NCI-H128 (cell line): ENCODE results near the gene OSM.

Experiments used
- DNase-seq: peaks from one replicate; lab custom pipeline; 2025; ENCODE audit not compliant: unreplicated experiment; lab: John Stamatoyannopoulos, UW

OSM gene

GRCh38 chr22:30265131-30265720 lies 1.4 kb downstream of the OSM start:
- no peak for DNase-seq

GRCh38 chr22:30263883-30264282 lies 2.8 kb downstream of the OSM start:
- no peak for DNase-seq

GRCh38 chr22:30262917-30263741 lies 3.5 kb downstream of the OSM start:
- peak; percentile 21 for DNase-seq

GRCh38 chr22:30262112-30262511 lies 4.5 kb downstream of the OSM start:
- no peak for DNase-seq

GRCh38 chr22:30261134-30261533 lies 5.5 kb downstream of the OSM start:
- DNase-seq: no peak

GRCh38 chr22:30260682-30261081 lies 6.0 kb downstream of the OSM start:
- DNase-seq: no peak

- DNase-seq: no peak
Observed at GRCh38 chr22:30260276-30260675, 6.4 kb downstream of the OSM start.

- no peak for DNase-seq
Observed at GRCh38 chr22:30254314-30254713, 12.3 kb downstream of the OSM start.

- DNase-seq: no peak
Observed at GRCh38 chr22:30253205-30253852, 13.3 kb downstream of the OSM start.

GRCh38 chr22:30252411-30253204 lies 14.0 kb downstream of the OSM start:
- DNase-seq: no peak

GRCh38 chr22:30251711-30252110 lies 14.9 kb downstream of the OSM start:
- no peak for DNase-seq

- no peak for DNase-seq
Observed at GRCh38 chr22:30250661-30251267, 15.9 kb downstream of the OSM start.

- no peak for DNase-seq
Observed at GRCh38 chr22:30250039-30250565, 16.5 kb downstream of the OSM start.

GRCh38 chr22:30249049-30250038 lies 17.3 kb downstream of the OSM start:
- no peak for DNase-seq

GRCh38 chr22:30248484-30248883 lies 18.2 kb downstream of the OSM start:
- DNase-seq: no peak

GRCh38 chr22:30247974-30248373 lies 18.7 kb downstream of the OSM start:
- DNase-seq: no peak

GRCh38 chr22:30247561-30247960 lies 19.1 kb downstream of the OSM start:
- DNase-seq: no peak

GRCh38 chr22:30246814-30247376 lies 19.8 kb downstream of the OSM start:
- DNase-seq: no peak
